ENCODE measurements around the gene TPD52L3. TPM values are rescaled to one million over a fixed set of nuclear protein-coding genes. Genes with fewer than 3 reads are reported as not detected.

Gene TPD52L3
- total RNA-seq, 6 donors from 2014 or later: not detected

DNA sequence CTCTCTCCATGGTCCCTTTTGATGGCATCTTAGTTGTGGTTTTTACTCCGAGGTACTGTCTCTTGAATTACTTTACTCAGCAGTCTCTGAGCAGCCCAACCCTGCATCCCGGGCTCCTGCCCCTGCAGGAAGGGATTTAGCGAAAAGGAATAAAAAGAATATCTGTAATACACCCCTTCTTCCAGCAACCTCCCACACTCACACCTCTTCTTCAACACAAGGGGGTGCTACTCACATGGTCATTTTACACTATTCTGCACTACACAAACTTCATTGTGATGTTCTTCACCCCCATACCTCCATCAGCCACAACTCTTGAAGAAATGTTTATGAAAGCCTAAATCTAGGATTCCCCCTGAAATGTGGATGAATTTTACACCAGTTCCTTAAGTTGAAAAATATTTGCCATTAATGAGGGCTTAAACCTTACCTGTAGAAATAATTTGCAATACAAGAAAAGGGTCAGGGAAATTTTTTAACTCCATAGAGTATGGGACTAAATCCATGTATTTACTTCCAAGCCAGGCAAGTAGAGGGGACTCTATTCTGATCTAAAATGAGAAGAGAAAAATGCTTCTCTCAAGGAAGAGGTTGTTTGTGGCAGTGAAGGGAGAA is 26.0 kb downstream of the TPD52L3 start:
- 12 to 16% methylated on average over 3 of the region's 3 CpGs for whole genome bisulfite sequencing, 2 donors
- Histone ChIP-seq H3K4me3 (no peak overlapping the region), H3K27ac (no peak overlapping the region), H3K4me1 (no peaks in the 10 kb centered on the region), H3K27me3 (no peaks in the 10 kb centered on the region), H3K9me3 (no peaks in the 10 kb centered on the region), H3K36me3 (no peaks in the 10 kb centered on the region)
- no peak for DNase-seq
- ATAC-seq (ENCODE audit: low FRiP score in 2 of 2): peak; percentile 75 to 87
- TF ChIP-seq POLR2A (IDR thresholded peaks at IDR 0.05): no peak
- TF ChIP-seq, protein P1, sequence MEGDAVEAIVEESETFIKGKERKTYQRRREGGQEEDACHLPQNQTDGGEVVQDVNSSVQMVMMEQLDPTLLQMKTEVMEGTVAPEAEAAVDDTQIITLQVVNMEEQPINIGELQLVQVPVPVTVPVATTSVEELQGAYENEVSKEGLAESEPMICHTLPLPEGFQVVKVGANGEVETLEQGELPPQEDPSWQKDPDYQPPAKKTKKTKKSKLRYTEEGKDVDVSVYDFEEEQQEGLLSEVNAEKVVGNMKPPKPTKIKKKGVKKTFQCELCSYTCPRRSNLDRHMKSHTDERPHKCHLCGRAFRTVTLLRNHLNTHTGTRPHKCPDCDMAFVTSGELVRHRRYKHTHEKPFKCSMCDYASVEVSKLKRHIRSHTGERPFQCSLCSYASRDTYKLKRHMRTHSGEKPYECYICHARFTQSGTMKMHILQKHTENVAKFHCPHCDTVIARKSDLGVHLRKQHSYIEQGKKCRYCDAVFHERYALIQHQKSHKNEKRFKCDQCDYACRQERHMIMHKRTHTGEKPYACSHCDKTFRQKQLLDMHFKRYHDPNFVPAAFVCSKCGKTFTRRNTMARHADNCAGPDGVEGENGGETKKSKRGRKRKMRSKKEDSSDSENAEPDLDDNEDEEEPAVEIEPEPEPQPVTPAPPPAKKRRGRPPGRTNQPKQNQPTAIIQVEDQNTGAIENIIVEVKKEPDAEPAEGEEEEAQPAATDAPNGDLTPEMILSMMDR (IDR thresholded peaks at IDR 0.05): peak; percentile 55 to 80 (median 72)

DNA sequence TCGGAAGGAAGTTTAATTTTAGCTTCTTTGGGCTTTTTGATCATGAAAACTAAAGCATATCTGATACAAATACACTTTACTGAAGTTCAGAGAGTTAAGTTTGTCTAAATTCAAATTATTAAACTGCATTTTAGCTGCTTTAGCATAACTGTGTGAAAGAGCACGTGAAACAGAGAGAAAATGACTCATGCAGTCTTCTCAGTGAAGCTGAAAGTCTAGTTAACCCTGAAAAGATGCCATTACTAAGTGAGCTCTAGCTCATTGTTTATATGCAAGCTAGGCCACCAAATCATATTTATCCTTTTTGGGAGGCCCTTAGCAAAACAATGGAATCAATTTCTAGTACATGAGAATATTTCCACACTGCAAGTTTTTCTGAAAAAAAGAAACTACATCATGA is 27.6 kb downstream of the TPD52L3 start:
- no peak for TF ChIP-seq EP300 (IDR thresholded peaks at IDR 0.05)
- no peak for TF ChIP-seq POLR2A (IDR thresholded peaks at IDR 0.05)
- TF ChIP-seq, protein P1 (IDR thresholded peaks at IDR 0.05): no peak
- no peak for TF ChIP-seq POLR2AphosphoS5 (IDR thresholded peaks at IDR 0.05)
- H3K4me1 ChIP-seq: no peaks in the 10 kb centered on the region
- H3K4me3 ChIP-seq: no peak overlapping the region
- WGBS, 2 donors: 66 to 79% methylated on average over 2 of the region's 2 CpGs
- no peak for ATAC-seq (ENCODE audit: low FRiP score in 2 of 2)
- no peaks in the 10 kb centered on the region for H3K36me3 ChIP-seq
- no peak overlapping the region for H3K27ac ChIP-seq
- H3K9me3 ChIP-seq: no peaks in the 10 kb centered on the region
- no peak for DNase-seq
- no peaks in the 10 kb centered on the region for H3K27me3 ChIP-seq

DNA sequence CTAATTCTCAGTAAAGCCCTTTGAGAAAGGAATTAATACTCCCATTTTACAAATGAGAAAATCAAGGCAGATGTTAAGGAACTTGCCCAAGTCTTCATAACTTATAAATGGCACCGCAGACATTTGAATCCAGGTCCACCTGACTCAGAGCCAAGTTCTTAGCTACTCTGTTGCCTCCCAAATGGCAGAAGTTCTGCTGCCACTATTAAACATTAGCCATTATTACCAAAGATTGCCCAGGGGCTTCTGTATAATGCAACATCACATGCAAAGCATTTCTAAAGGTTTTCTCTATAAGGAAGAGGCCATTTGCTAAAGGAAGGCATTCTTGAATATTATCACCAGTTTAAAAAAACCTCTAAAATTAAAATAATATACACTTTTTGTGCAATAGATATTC is 28.3 kb downstream of the TPD52L3 start:
- ATAC-seq (ENCODE audit: low FRiP score in 2 of 2) (no peak), DNase-seq (no peak)
- Histone ChIP-seq H3K27ac (no peak overlapping the region), H3K36me3 (no peaks in the 10 kb centered on the region), H3K27me3 (no peaks in the 10 kb centered on the region), H3K9me3 (no peaks in the 10 kb centered on the region), H3K4me1 (no peaks in the 10 kb centered on the region), H3K4me3 (no peak overlapping the region)
- TF ChIP-seq, protein P1 (IDR thresholded peaks at IDR 0.05): no peak
- TF ChIP-seq EP300 (IDR thresholded peaks at IDR 0.05) (no peak), POLR2AphosphoS5 (IDR thresholded peaks at IDR 0.05) (no peak), POLR2A (IDR thresholded peaks at IDR 0.05) (no peak)
- WGBS, 2 donors: 93 to 97% methylated on average over 1 of the region's 1 CpG

DNA sequence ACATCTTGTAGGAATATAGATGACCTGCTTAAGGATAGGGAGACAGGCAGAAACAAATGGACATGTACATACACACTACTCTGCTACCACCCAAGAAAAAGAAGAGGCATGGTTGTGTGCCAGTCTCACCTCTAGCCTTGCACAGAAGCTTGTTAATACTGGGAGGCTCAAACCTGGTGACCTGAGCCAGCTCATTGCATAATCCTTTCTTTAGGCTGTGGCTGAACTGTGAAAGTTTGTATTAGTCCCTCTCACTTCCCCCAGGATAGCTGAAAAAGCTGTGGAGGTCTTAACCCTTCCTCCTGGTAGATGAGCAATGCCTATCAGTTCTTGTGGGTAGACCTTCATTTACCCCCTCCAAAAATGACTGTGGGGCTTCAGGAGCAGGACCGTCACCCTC is 28.7 kb downstream of the TPD52L3 start:
- Histone ChIP-seq H3K9me3 (no peaks in the 10 kb centered on the region), H3K36me3 (no peaks in the 10 kb centered on the region), H3K27ac (no peak overlapping the region), H3K4me1 (no peaks in the 10 kb centered on the region), H3K4me3 (no peak overlapping the region), H3K27me3 (no peaks in the 10 kb centered on the region)
- DNase-seq (no peak), ATAC-seq (ENCODE audit: low FRiP score in 2 of 2) (no peak)
- TF ChIP-seq, protein P1 (IDR thresholded peaks at IDR 0.05): no peak
- TF ChIP-seq POLR2AphosphoS5 (IDR thresholded peaks at IDR 0.05) (no peak), POLR2A (IDR thresholded peaks at IDR 0.05) (no peak), EP300 (IDR thresholded peaks at IDR 0.05) (no peak)
- WGBS, 2 donors: 94 to 100% methylated on average over 1 of the region's 1 CpG
